ENCODE results near the gene MCC. TPM values are rescaled to one million over a fixed set of nuclear protein-coding genes. Genes with fewer than 3 reads are reported as not detected.

The MCC gene
- polyA plus RNA-seq, 1 donor (not counting 4 experiments of a cell fraction or from before 2014, with no cell fraction given) = 24.6 TPM

- Histone ChIP-seq H3K79me2 (ENCODE audit: control insufficient read depth, insufficient read depth, low read length) (peaks cover 42% of the 10 kb centered on the region), H3K4me1 (ENCODE audit: control insufficient read depth, extremely low read depth, insufficient read depth, low read length) (peaks cover 69% of the 10 kb centered on the region), H3K9me1 (ENCODE audit: control insufficient read depth, extremely low read depth, insufficient read depth, low read length) (no peaks in the 10 kb centered on the region), H3K9me3 (ENCODE audit: control insufficient read depth, low read depth, low read length) (no peaks in the 10 kb centered on the region), H3K4me3 (ENCODE audit: control insufficient read depth in 2 of 3, extremely low read depth in 1 of 3, insufficient read depth in 2 of 3, low read depth in 1 of 3, low read length in 3 of 3) (peak overlapping the region in 1 of 3 experiments; percentile 11), H2AFZ (ENCODE audit: control insufficient read depth, low read length) (no peak overlapping the region), H3K9ac (ENCODE audit: control insufficient read depth, extremely low read depth, insufficient read depth, low read length) (peak overlapping the region; percentile 3), H3K36me3 (ENCODE audit: control insufficient read depth in 2 of 2, extremely low read depth in 1 of 2, insufficient read depth in 2 of 2, low read length in 2 of 2) (no peaks in the 10 kb centered on the region), H3K4me2 (ENCODE audit: control insufficient read depth, extremely low read depth, insufficient read depth, low read depth, low read length) (peak overlapping the region; percentile 42), H3K27ac (ENCODE audit: control insufficient read depth, insufficient read depth, low read length) (peak overlapping the region; percentile 84), H3K27me3 (ENCODE audit: control insufficient read depth, extremely low read depth, insufficient read depth, low read length) (no peaks in the 10 kb centered on the region), H4K20me1 (ENCODE audit: control insufficient read depth, extremely low read depth, insufficient read depth, low read length) (no peaks in the 10 kb centered on the region)
- dilution Hi-C loops (cut with MboI; ENCODE audit: extremely low pct_ligation_motif_present, low sequenced_read_pairs) = no loop called here
- no peak for FAIRE-seq
- DNase-seq (ENCODE audit: low read depth, low spot score) = no peak
- no peak for TF ChIP-seq CTCF (optimal IDR thresholded peaks at IDR 0.05 in 1 of 3, IDR thresholded peaks at IDR 0.05 in 1 of 3, conservative IDR thresholded peaks at IDR 0.05 in 1 of 3; ENCODE audit: extremely low read depth in 1 of 3, insufficient read depth in 2 of 3, low read length in 3 of 3)
- TF ChIP-seq EZH2 (IDR thresholded peaks at IDR 0.05; ENCODE audit: low read length) = no peak
Observed at GRCh38 chr5:113232667-113233066, 255.6 kb downstream of the MCC start.

DNA sequence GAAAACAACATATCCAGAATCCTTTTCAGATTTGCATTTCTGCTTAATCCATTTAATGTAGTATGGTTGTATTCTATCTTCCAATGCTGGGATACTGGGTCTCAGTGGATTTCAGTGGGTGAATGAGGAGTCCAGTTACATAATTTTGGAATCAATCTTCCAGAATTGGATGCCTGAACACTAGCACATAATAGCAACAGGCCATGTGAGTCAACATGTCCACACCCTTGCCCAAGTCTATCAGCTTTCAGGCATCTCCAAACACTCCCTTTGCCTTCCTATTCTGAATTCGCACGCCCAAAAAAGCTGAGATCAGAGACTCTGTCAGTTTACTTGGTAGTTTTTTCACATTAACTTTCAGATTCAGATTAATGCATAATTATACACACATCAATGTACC, 256.0 kb downstream of the MCC start:
- no peak for TF ChIP-seq EZH2 (IDR thresholded peaks at IDR 0.05; ENCODE audit: low read length)
- no peak for TF ChIP-seq CTCF (optimal IDR thresholded peaks at IDR 0.05 in 1 of 3, IDR thresholded peaks at IDR 0.05 in 1 of 3, conservative IDR thresholded peaks at IDR 0.05 in 1 of 3; ENCODE audit: extremely low read depth in 1 of 3, insufficient read depth in 2 of 3, low read length in 3 of 3)
- Histone ChIP-seq H3K4me1 (ENCODE audit: control insufficient read depth, extremely low read depth, insufficient read depth, low read length) (peaks cover 65% of the 10 kb centered on the region), H2AFZ (ENCODE audit: control insufficient read depth, low read length) (no peak overlapping the region), H3K9me1 (ENCODE audit: control insufficient read depth, extremely low read depth, insufficient read depth, low read length) (no peaks in the 10 kb centered on the region), H3K4me3 (ENCODE audit: control insufficient read depth in 2 of 3, extremely low read depth in 1 of 3, insufficient read depth in 2 of 3, low read depth in 1 of 3, low read length in 3 of 3) (peak overlapping the region in 1 of 3 experiments; percentile 11), H4K20me1 (ENCODE audit: control insufficient read depth, extremely low read depth, insufficient read depth, low read length) (no peaks in the 10 kb centered on the region), H3K4me2 (ENCODE audit: control insufficient read depth, extremely low read depth, insufficient read depth, low read depth, low read length) (peak overlapping the region; percentile 42), H3K27me3 (ENCODE audit: control insufficient read depth, extremely low read depth, insufficient read depth, low read length) (no peaks in the 10 kb centered on the region), H3K27ac (ENCODE audit: control insufficient read depth, insufficient read depth, low read length) (peak overlapping the region; percentile 84), H3K9ac (ENCODE audit: control insufficient read depth, extremely low read depth, insufficient read depth, low read length) (peak overlapping the region; percentile 3), H3K9me3 (ENCODE audit: control insufficient read depth, low read depth, low read length) (no peaks in the 10 kb centered on the region), H3K79me2 (ENCODE audit: control insufficient read depth, insufficient read depth, low read length) (peaks cover 39% of the 10 kb centered on the region), H3K36me3 (ENCODE audit: control insufficient read depth in 2 of 2, extremely low read depth in 1 of 2, insufficient read depth in 2 of 2, low read length in 2 of 2) (no peaks in the 10 kb centered on the region)
- FAIRE-seq (peak; percentile 98), DNase-seq (ENCODE audit: low read depth, low spot score) (peak; percentile 44)
- dilution Hi-C loops (cut with MboI; ENCODE audit: extremely low pct_ligation_motif_present, low sequenced_read_pairs) = no loop called here
